Esophagus squamous epithelium (tissue), 4 donors: Measurements from ENCODE around the gene DNAJC5G.

Source experiments
- POLR2A ChIP-seq, 4 donors: fragments of 450-650 bp; IDR thresholded peaks; one replicate each; pipeline ENCODE4 v1.6.1; 2017; ENCODE audit warnings: antibody characterized with exemption in 4 of 4, mild to moderate bottlenecking in 4 of 4, moderate library complexity in 3 of 4
- TF ChIP-seq, protein P1 (sequence below), 6 experiments: fragments of 450-650 bp in 4 of 6; fragments of 200-600 bp in 2 of 6; sonication (generic) in 2 of 6; IDR thresholded peaks; one replicate each; pipeline ENCODE4 v1.5.1; 2016 to 2019; ENCODE audit warnings: antibody characterized with exemption in 6 of 6, mild to moderate bottlenecking in 4 of 6, moderate library complexity in 4 of 6

DNA sequence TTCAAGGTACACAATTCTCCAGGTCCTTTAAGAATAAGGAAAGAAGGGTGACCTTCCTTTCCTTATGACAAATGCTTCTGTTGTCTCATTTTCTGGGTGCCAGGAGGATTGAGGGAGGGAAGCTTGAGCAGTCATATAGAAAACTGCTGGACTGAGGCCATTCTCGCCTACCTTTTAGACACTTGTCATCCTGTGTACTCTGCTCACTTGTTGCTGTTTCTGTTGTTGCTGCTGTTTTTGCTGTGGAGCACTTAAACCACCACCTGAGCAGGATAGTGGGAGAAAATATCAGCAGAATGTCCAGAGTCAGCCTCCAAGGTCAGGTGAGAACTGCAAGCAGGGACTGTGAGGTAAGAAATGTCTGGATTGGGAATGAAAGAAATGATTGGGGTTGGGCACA is 2.8 kb downstream of the DNAJC5G start:
- TF ChIP-seq POLR2A (IDR thresholded peaks at IDR 0.05), result no peak
- TF ChIP-seq, protein P1, sequence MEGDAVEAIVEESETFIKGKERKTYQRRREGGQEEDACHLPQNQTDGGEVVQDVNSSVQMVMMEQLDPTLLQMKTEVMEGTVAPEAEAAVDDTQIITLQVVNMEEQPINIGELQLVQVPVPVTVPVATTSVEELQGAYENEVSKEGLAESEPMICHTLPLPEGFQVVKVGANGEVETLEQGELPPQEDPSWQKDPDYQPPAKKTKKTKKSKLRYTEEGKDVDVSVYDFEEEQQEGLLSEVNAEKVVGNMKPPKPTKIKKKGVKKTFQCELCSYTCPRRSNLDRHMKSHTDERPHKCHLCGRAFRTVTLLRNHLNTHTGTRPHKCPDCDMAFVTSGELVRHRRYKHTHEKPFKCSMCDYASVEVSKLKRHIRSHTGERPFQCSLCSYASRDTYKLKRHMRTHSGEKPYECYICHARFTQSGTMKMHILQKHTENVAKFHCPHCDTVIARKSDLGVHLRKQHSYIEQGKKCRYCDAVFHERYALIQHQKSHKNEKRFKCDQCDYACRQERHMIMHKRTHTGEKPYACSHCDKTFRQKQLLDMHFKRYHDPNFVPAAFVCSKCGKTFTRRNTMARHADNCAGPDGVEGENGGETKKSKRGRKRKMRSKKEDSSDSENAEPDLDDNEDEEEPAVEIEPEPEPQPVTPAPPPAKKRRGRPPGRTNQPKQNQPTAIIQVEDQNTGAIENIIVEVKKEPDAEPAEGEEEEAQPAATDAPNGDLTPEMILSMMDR (IDR thresholded peaks at IDR 0.05), result no peak
